IPS-20b (cell line): ENCODE measurements around the gene MAGED2.
"Not testable (repeated sequence)": the region's sequence is repeated elsewhere in the genome, so short reads cannot be mapped to it uniquely, and the experiment has no call there.

Experiments used
- H3K27ac ChIP-seq: one replicate; pipeline ENCODE4 v1.5.1; 2013; ENCODE audit warnings: low read length
- H3K27me3 ChIP-seq: 2 replicates; pipeline ENCODE4 v1.6.1; 2013; ENCODE audit warnings: mild to moderate bottlenecking, low read length, inconsistent platforms; ENCODE audit not compliant: insufficient read depth
- H3K36me3 ChIP-seq: 2 replicates; pipeline ENCODE4 v1.6.1; 2013; ENCODE audit warnings: low read depth, mild to moderate bottlenecking, inconsistent platforms, low read length, moderate library complexity; ENCODE audit not compliant: insufficient read depth
- H3K4me1 ChIP-seq: 2 replicates; pipeline ENCODE4 v1.6.1; 2013; ENCODE audit warnings: mild to moderate bottlenecking, control low read depth, inconsistent platforms, low read length, moderate library complexity; ENCODE audit not compliant: insufficient read depth
- H3K4me3 ChIP-seq: 2 replicates; pipeline ENCODE4 v1.5.1; 2013; ENCODE audit warnings: mild to moderate bottlenecking, low read length, inconsistent platforms
- H3K9ac ChIP-seq: 2 replicates; pipeline ENCODE4 v1.6.1; 2013; ENCODE audit warnings: low read depth, mild to moderate bottlenecking, inconsistent platforms, low read length, moderate library complexity
- H3K9me3 ChIP-seq: 2 replicates; pipeline ENCODE4 v1.6.1; 2013; ENCODE audit warnings: mild to moderate bottlenecking, low read depth, low read length, inconsistent platforms; ENCODE audit not compliant: insufficient read depth

The MAGED2 gene

DNA sequence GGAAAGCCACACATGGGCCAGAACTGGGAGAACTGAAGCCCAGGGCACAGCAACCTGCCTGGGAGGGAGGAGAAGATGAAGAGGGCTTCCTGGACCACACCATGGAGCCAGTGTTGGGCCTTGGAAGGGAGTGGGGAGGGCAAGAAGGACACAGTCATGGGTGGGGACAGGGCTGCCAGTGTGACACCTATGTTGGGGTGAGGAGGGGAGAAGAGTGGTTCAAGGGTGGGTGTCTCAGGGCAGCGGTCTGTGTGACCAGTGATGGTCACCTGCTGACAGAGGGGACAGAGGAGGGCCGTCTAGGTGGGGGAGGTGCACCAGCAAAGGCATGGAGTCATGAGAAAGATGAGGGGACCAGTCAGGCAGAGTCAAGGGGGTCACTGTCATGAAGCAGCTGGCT lies 13.8 kb downstream of the MAGED2 start:
- H3K27me3 ChIP-seq = no peaks in the 10 kb centered on the region
- no peak overlapping the region for H3K4me3 ChIP-seq
- H3K36me3 ChIP-seq = peaks cover 2% of the 10 kb centered on the region; the same call in 1 of the 2 replicates
- H3K9ac ChIP-seq = no peak overlapping the region
- H3K9me3 ChIP-seq = no peaks in the 10 kb centered on the region
- H3K27ac ChIP-seq = no peak overlapping the region
- no peaks in the 10 kb centered on the region for H3K4me1 ChIP-seq

DNA sequence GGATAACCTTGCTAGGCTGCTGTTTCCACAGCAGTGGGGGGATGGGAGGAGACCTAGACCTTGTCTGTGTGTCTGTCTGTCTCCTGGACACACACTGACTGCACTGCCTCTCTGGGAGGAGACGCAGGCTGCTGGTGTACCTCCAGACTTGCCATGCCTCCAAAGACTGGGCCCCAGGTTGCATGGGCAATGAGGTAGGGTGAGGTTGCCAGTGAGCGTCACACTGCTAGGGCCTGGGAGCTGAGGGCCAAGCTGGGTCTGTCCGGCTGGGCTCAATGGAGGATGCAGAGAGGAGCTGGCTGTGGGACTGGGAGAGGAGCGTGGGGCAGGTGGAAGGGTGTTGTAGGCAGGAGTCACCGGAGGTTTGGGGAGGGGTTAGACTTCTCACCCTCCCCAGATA lies 16.6 kb downstream of the MAGED2 start:
- no peak overlapping the region for H3K9ac ChIP-seq

DNA sequence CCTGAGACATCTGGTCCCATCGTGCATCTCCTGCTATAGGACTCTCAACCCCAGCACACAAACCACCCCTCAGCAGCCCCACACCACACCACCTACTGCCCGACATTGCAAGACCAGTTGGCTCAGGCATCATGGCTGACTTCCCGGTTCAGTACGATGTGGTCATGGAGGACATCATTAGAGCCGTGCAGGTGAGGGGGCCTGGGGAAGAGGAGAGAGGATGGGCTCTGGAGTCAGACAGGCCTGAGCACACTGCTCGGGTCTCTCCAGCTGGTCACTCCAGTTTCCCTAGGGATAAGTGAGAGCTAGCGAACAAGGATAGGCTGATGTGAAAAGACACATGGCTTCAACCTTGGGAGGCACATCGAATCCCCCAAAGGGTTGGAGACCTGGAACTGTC lies 17.2 kb downstream of the MAGED2 start:
- Histone ChIP-seq H3K27ac (no peak overlapping the region), H3K9ac (no peak overlapping the region), H3K27me3 (no peaks in the 10 kb centered on the region), H3K36me3 (no peaks in the 10 kb centered on the region), H3K4me3 (no peak overlapping the region), H3K9me3 (no peaks in the 10 kb centered on the region), H3K4me1 (no peaks in the 10 kb centered on the region)

More for the DNA sequence above, 16.6 kb downstream of the MAGED2 start:
- no peaks in the 10 kb centered on the region for H3K9me3 ChIP-seq
- no peaks in the 10 kb centered on the region for H3K4me1 ChIP-seq
- no peaks in the 10 kb centered on the region for H3K36me3 ChIP-seq
- H3K4me3 ChIP-seq = no peak overlapping the region
- no peaks in the 10 kb centered on the region for H3K27me3 ChIP-seq
- H3K27ac ChIP-seq = no peak overlapping the region

DNA sequence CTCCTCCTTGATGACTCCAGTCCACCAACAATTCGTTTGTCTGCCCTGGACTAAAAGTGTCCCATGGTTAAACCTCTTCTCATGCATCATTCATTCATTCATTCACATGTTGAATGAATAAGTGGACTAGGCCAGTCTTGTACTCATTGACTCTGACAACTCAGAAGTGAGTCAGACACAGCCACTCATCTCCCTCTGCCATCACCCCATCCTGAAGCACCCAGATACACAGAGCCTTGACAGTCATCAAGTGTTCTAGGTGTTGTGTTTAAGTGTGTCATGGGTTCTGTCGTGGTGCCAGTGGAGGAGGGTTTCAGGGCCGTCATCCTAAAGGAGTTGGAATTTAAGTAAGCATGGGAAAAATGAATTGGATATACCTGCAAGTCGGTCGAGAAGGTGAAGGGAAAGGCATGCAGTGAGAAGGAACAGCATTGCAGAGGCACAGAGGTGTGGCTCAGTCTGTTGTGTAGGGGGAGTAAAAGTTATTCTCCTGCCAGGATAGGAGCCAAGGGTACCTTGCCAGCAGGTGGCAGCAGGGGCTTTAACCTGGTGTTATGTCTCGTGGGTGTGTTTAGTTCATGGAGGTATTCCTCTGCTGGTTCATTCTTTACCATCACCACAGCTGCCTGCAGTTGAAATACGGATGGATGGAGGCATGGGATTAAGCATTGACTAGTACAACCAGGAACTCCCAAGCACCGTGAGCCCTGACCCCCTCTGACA lies 18.3 kb downstream of the MAGED2 start:
- no peak overlapping the region for H3K9ac ChIP-seq
- H3K4me3 ChIP-seq = no peak overlapping the region
- H3K4me1 ChIP-seq = no peaks in the 10 kb centered on the region
- H3K27ac ChIP-seq = no peak overlapping the region
- no peaks in the 10 kb centered on the region for H3K36me3 ChIP-seq
- no peaks in the 10 kb centered on the region for H3K27me3 ChIP-seq
- H3K9me3 ChIP-seq = no peaks in the 10 kb centered on the region

DNA sequence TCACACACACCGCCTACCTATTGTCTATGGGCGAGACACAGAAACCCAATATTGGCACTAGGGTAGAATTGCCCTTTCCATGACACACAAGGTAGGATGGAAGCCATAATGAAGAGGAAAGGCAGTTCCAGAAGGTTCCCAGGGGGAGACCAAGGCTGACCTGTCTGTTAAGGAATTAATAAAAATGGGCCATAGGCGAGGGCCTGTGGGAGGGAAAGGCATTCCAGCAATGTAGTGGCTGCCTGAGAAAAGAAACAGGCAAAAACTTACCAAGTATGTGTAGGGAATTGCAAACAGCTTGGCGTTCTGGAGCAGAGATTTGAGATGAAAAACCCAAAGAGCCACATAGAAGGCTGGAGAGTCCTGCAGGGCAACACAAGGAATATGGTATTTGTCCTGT lies 19.1 kb downstream of the MAGED2 start:
- no peak overlapping the region for H3K9ac ChIP-seq
- H3K27me3 ChIP-seq = no peaks in the 10 kb centered on the region
- H3K4me1 ChIP-seq = no peaks in the 10 kb centered on the region
- H3K4me3 ChIP-seq = no peak overlapping the region
- H3K9me3 ChIP-seq = no peaks in the 10 kb centered on the region
- H3K36me3 ChIP-seq = no peaks in the 10 kb centered on the region
- no peak overlapping the region for H3K27ac ChIP-seq

DNA sequence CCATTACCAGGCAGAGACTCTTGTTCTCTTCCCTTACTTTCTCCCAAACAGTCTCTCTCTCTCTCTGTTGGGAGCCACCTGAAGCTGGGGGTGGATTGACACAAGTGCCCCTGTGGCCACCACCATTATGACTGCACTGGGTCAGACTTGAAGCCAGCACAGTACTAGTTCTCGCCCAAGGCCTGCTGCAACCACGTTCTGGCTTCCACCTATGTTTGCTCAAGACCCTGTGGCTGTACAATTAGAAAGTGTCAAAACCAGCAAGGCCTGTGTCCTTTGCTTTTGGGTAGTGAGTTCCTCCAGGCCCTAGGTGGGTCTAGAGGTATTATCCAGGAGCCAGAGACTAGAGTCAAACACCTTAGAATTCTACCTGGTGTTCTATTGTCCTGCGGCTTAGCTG lies 31.0 kb downstream of the MAGED2 start:
- Histone ChIP-seq H3K27me3 (no peaks in the 10 kb centered on the region), H3K9ac (no peak overlapping the region), H3K4me1 (peaks cover 4% of the 10 kb centered on the region; the same call in 1 of the 2 replicates), H3K9me3 (no peaks in the 10 kb centered on the region), H3K36me3 (no peaks in the 10 kb centered on the region), H3K27ac (no peak overlapping the region), H3K4me3 (no peak overlapping the region)

DNA sequence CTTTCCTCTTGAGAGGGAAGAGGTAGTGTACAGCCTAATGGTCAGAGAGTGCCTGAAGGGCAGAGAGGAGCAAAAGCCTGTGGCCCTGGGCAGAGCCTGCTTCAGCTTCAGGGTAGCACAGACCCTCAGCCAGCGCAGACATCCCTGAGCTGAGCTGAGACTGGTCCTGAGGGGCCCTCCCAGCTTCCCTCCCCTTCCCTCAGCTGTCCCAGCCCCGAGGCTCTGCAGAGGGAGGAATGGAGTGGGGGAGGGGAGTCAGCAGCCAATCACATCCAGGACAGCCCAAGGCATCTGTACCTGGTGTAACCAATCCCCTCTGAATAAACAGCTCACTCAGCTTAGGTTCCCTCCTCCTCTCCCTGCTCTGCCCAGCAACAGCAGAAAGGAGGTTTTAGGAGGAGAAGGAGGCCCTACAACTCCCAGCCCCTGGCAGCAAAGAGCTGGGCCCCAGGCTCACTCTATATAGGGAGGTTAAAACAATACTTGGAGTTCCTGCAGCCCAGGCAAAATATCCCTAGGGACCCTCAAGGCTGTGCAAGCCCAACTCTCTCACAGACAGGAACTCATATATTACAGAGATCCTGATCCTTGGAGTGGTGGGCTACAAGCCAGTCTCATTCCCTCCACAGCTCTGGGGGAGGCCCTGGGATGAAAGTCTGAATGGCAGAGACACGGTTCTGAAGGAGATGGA lies 33.8 kb downstream of the MAGED2 start:
- not testable (repeated sequence) for H3K4me1 ChIP-seq, H3K4me3 ChIP-seq, H3K36me3 ChIP-seq, H3K27ac ChIP-seq, H3K9me3 ChIP-seq, H3K27me3 ChIP-seq
- peak overlapping the region; percentile 63; the same call in 1 of the 2 replicates for H3K9ac ChIP-seq

DNA sequence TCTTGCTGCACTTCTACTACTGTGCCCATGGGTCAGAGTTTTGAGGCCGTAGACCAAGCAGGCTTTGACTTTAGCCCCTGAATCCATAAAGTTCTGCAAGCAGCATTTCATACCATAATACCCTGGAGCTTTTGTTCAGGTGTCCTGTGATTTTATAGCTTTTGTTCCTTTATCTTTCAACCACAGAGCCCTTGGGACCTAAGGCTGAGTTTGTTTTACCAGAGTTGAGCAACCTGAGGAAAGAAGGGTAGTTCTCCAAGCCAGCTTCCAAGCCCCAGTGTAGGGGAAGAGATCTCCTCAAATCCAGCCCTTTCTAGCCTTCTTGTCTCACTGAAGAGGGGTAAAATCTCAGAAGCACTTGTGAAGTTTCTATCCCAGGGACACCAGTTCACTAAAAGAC lies 35.1 kb downstream of the MAGED2 start:
- Histone ChIP-seq H3K4me3 (no peak overlapping the region), H3K27ac (no peak overlapping the region), H3K9ac (no peak overlapping the region), H3K9me3 (no peaks in the 10 kb centered on the region), H3K27me3 (no peaks in the 10 kb centered on the region), H3K4me1 (peaks cover 4% of the 10 kb centered on the region; the same call in 1 of the 2 replicates), H3K36me3 (no peaks in the 10 kb centered on the region)

DNA sequence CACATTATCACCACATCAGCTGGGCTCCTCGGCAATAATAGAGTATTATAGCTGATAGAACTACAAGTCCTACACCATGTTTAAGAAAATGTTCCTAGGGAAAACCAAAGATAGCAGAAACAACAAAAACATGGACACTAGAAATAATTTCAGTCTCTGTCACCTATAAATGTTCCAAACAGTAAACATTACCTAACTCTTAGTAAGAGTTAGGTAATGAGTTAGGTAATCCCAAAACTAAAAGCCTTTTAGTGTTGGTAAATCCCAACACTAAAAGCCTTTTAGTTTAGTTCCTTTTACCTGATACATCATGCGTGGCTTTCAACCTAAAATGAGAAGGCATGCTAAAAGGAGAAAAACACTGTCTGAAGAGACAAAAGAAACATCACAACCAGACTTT lies 35.5 kb downstream of the MAGED2 start:
- Histone ChIP-seq H3K9ac (no peak overlapping the region), H3K9me3 (no peaks in the 10 kb centered on the region), H3K36me3 (no peaks in the 10 kb centered on the region), H3K4me1 (peaks cover 4% of the 10 kb centered on the region; the same call in 1 of the 2 replicates), H3K27ac (no peak overlapping the region), H3K27me3 (no peaks in the 10 kb centered on the region), H3K4me3 (no peak overlapping the region)

DNA sequence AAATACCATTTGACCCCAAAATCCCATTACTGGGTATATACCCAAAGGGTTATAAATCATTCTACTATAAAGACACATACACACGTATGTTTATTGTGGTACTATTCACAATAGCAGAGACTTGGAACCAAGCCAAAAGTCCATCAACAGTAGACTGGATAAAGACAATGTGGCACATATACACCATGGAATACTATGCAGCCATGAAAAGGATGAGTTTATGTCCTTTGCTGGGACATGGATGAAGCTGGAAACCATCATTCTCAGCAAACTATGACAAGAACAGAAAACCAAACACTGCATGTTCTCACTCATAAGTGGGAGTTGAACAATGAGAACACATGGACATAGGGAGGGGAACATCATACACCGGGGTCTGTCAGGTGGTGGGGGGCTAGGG lies 40.2 kb downstream of the MAGED2 start:
- not testable (repeated sequence) for H3K4me1 ChIP-seq, H3K27me3 ChIP-seq, H3K27ac ChIP-seq, H3K9ac ChIP-seq, H3K4me3 ChIP-seq, H3K36me3 ChIP-seq, H3K9me3 ChIP-seq

DNA sequence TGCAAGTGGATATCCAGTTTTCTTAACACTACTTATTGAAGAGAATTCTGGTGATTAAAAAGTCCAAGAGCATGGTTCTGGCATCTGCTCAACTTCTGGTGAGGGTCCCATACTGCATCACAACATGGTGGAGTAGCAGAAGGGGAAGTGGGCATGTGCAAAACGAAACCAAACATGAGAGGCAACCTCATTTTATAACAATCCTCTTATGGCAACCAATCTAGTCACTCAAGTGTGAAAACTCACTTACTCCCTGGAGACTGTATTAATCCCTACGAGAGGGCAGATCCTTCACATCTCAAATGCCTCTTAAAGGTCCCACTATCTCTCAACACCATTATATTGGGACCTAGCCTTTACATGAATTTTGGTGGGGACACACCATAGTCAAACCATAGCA lies 57.7 kb downstream of the MAGED2 start:
- Histone ChIP-seq H3K9ac (no peak overlapping the region), H3K9me3 (no peaks in the 10 kb centered on the region), H3K27ac (no peak overlapping the region), H3K4me1 (no peaks in the 10 kb centered on the region), H3K27me3 (no peaks in the 10 kb centered on the region), H3K4me3 (no peak overlapping the region), H3K36me3 (no peaks in the 10 kb centered on the region)
